Epithelial cell of esophagus (primary cell): ENCODE results near the gene MAP3K9.

ENCODE experiments used
- DNase-seq: peaks from one replicate; pipeline ENCODE4 v3.0.0; 2010; ENCODE audit warnings: low read depth
- H3K4me3 ChIP-seq: 2 replicates; pipeline ENCODE4 v1.5.1; 2011; ENCODE audit warnings: mild to moderate bottlenecking, low read length, control low read depth
- CTCF ChIP-seq: IDR thresholded peaks from 2 replicates; pipeline ENCODE4 v1.5.1; 2011; ENCODE audit warnings: low read depth, mild to moderate bottlenecking, low read length, control low read depth, inconsistent platforms; ENCODE audit not compliant: insufficient read depth; ENCODE audit errors: missing control alignments

MAP3K9 gene

GRCh38 chr14:70771781-70772212 lies 37.5 kb downstream of the MAP3K9 start:
- peak; percentile 61 for DNase-seq
- no peak for TF ChIP-seq CTCF
- H3K4me3 ChIP-seq, result no peak overlapping the region

DNA sequence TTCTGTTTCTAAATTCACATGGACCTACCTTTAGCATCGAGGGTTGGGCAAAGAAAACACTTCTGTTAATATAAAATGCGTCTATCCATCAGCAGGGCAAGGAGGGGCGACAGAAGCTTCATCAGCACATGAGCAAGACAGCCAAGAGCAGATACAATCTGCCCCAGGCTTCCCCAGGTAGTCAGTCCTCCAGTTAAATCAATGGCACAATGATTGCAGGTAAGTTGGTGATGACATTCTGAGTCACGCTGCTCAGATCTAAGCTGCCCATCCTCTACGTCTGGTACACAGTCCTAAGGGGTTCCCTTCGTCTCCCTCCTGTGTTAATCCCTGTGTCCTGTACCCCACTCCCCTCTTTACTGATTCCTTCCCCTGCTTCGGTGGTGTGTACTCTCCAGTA lies 38.8 kb downstream of the MAP3K9 start:
- peak; percentile 98 for DNase-seq
- no peak overlapping the region for H3K4me3 ChIP-seq
- no peak for TF ChIP-seq CTCF

DNA sequence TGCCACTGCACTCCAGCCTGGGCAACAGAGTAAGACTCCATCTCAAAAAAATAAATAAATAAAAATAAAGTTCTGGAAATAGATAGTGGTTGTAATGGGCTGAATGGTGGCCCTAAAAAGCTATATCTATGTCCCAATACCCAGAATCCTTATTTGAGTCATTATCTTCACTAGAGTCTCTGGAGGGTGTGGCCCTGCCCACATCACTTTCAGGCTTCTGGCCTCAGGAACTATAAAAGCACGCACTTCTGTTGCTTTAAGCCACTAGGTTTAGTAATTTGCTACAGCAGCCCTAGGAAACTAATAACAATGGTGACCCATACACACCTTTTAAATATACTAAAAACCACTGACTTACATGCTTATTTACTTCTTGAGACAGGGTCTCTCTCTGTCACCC lies 49.9 kb downstream of the MAP3K9 start:
- DNase-seq, result no peak
- no peak overlapping the region for H3K4me3 ChIP-seq
- no peak for TF ChIP-seq CTCF

DNA sequence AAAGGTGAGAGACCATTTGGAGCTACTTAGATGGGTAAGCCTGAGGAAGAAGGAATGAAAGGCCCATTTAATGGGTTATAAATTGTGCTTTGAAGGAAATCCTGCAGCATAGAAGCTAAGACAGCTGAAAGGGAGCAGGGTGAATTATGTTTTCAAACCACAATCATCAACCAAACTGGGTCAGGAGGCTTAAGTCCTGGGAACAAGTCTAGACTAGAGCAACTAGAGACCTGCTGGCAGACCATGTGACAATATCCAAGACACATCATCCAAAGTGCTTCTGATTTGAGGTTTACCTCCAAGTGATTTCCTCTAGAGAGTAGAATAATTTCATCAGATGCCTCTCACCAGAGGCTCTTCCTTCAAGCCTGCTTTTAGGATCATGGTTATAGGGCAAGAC lies 53.7 kb downstream of the MAP3K9 start:
- TF ChIP-seq CTCF, result no peak
- H3K4me3 ChIP-seq, result no peak overlapping the region
- DNase-seq, result peak; percentile 91

- TF ChIP-seq CTCF, result peak; percentile 8
- H3K4me3 ChIP-seq, result no peak overlapping the region
- peak; percentile 92 for DNase-seq
Observed at GRCh38 chr14:70754991-70755390, 54.3 kb downstream of the MAP3K9 start.

DNA sequence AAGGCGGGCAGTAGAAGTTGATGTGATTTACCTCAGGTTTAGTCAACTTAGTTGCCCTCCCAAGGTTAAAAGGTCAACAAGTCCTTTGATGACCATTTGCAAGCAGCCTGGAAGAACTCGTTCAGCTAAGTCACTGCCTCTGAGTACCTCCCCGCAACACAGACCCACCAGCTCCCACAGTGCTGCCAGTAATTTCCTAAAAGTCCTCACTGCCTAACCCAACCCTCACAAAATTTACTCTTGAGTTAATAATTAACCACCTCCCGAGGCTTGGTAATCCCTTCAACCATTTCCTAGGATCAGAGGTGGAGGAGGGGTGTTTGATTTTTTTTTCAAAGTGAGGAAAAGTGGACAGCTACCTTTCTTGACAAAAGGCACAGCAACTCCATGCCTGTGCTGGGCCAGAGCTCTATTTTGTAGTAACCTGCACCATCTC lies 55.8 kb downstream of the MAP3K9 start:
- H3K4me3 ChIP-seq, result no peak overlapping the region
- no peak for DNase-seq
- no peak for TF ChIP-seq CTCF

- H3K4me3 ChIP-seq, result no peak overlapping the region
- TF ChIP-seq CTCF, result no peak
- DNase-seq, result no peak
Observed at GRCh38 chr14:70748422-70748821, 60.9 kb downstream of the MAP3K9 start.
